ENCODE data around the gene GADD45A. TPM values are rescaled to one million over a fixed set of nuclear protein-coding genes. Genes with fewer than 3 reads are reported as not detected.

Gene GADD45A
- total and polyA plus RNA-seq, 9 of the 15 experiments (the other 6 are each of a cell fraction or from before 2014, with no cell fraction given) = 21.3 to 156 (median 62.1) TPM

GRCh38 chr1:67685067-67685557 lies at the start of gene GADD45A (continued):
- TF ChIP-seq ELK3 (CRISPR knock-in tag; IDR thresholded peaks at IDR 0.05) (0 out of 2 replicates have a peak, but pooled peaks have one; percentile 15), ZNF589 (CRISPR knock-in tag; IDR thresholded peaks at IDR 0.05; ENCODE audit: low read depth) (0 out of 2 replicates have a peak, but pooled peaks have one; percentile 52), TAF1 (IDR thresholded peaks at IDR 0.05; ENCODE audit: control insufficient read depth, extremely low read depth, insufficient read depth, low read length, severe bottlenecking) (peak; percentile 100), ILF3 (IDR thresholded peaks at IDR 0.05; ENCODE audit: borderline replicate concordance) (peak; percentile 84; the same call in 1 of the 2 replicates), CHD1 (IDR thresholded peaks at IDR 0.05; ENCODE audit: low read length) (no peak), GABPB1 (CRISPR knock-in tag; IDR thresholded peaks at IDR 0.05) (peak; percentile 71), CEBPB (tag; IDR thresholded peaks at IDR 0.05) (no peak), MYNN (IDR thresholded peaks at IDR 0.05) (peak; percentile 91), MYNN (CRISPR knock-in tag; IDR thresholded peaks at IDR 0.05) (no peak), MAX (CRISPR knock-in tag; IDR thresholded peaks at IDR 0.05) (peak; percentile 83), PATZ1 (CRISPR knock-in tag; IDR thresholded peaks at IDR 0.05; ENCODE audit: borderline replicate concordance) (no peak), CTCF (IDR thresholded peaks at IDR 0.05 in 2 of 3, conservative IDR thresholded peaks at IDR 0.05 in 1 of 3; ENCODE audit: insufficient read depth in 2 of 3, low read depth in 1 of 3, low read length in 3 of 3) (no peak), MECOM (CRISPR knock-in tag; IDR thresholded peaks at IDR 0.05) (no peak), JUN (IDR thresholded peaks at IDR 0.05; ENCODE audit: borderline replicate concordance, low read depth, low read length) (peak; percentile 32; the same call in 1 of the 2 replicates), JUN (CRISPR knock-in tag; IDR thresholded peaks at IDR 0.05; ENCODE audit: borderline replicate concordance) (peak; percentile 78; the same call in 1 of the 2 replicates), RB1 (IDR thresholded peaks at IDR 0.05; ENCODE audit: low read depth) (peak; percentile 86; the same call in 1 of the 2 replicates), ZNF224 (CRISPR knock-in tag; IDR thresholded peaks at IDR 0.05) (0 out of 2 replicates have a peak, but pooled peaks have one; percentile 23), MTA3 (IDR thresholded peaks at IDR 0.05; ENCODE audit: borderline replicate concordance) (peak; percentile 97), SMARCC2 (IDR thresholded peaks at IDR 0.05; ENCODE audit: low read depth) (no peak; the same call in 1 of the 2 replicates), NR3C1 (CRISPR knock-in tag; IDR thresholded peaks at IDR 0.05) (peak; percentile 86), PHB (CRISPR knock-in tag; IDR thresholded peaks at IDR 0.05) (peak; percentile 90; the same call in 1 of the 2 replicates), ZSCAN29 (IDR thresholded peaks at IDR 0.05) (no peak), TAF7 (tag; IDR thresholded peaks at IDR 0.05) (peak; percentile 94), E2F3 (CRISPR knock-in tag; IDR thresholded peaks at IDR 0.05) (no peak)
